ENCODE results near the gene OXA1L. TPM values are rescaled to one million over a fixed set of nuclear protein-coding genes. Genes with fewer than 3 reads are reported as not detected.
"Not testable (repeated sequence)": the region's sequence is repeated elsewhere in the genome, so short reads cannot be mapped to it uniquely, and the experiment has no call there.

The OXA1L gene
- polyA plus RNA-seq, 3 donors from 2014 or later = 27.9 to 48.5 (median 44.0) TPM

GRCh38 chr14:22747769-22748168 lies 18.7 kb upstream of the OXA1L start:
- H3K27me3 Mint-ChIP-seq (ENCODE audit: low read depth in 3 of 3) = peaks cover 2 to 3% (median 2%) of the 10 kb centered on the region in 3 donors
- no peak for DNase-seq
- no peak overlapping the region for H3K4me3 Mint-ChIP-seq
- H3K27ac Mint-ChIP-seq = no peak overlapping the region
- H3K36me3 Mint-ChIP-seq = no peaks in the 10 kb centered on the region
- H3K9me3 Mint-ChIP-seq = no peaks in the 10 kb centered on the region
- no peaks in the 10 kb centered on the region for H3K4me1 Mint-ChIP-seq

- no peaks in the 10 kb centered on the region for H3K9me3 Mint-ChIP-seq
- no peak overlapping the region for H3K4me3 Mint-ChIP-seq
- no peak overlapping the region for H3K27ac Mint-ChIP-seq
- H3K4me1 Mint-ChIP-seq = no peaks in the 10 kb centered on the region
- no peak for DNase-seq
- peaks cover 2 to 3% (median 2%) of the 10 kb centered on the region in 3 donors for H3K27me3 Mint-ChIP-seq (ENCODE audit: low read depth in 3 of 3)
- H3K36me3 Mint-ChIP-seq = no peaks in the 10 kb centered on the region
Observed at GRCh38 chr14:22748206-22748605, 18.3 kb upstream of the OXA1L start.

GRCh38 chr14:22748631-22749068 lies 17.8 kb upstream of the OXA1L start:
- Mint-ChIP-seq H3K4me1 (no peaks in the 10 kb centered on the region), H3K27ac (no peak overlapping the region), H3K4me3 (no peak overlapping the region), H3K36me3 (no peaks in the 10 kb centered on the region), H3K9me3 (no peaks in the 10 kb centered on the region), H3K27me3 (ENCODE audit: low read depth in 3 of 3) (peaks cover 2 to 3% (median 2%) of the 10 kb centered on the region in 3 donors)
- no peak for DNase-seq

GRCh38 chr14:22752422-22752821 lies 14.1 kb upstream of the OXA1L start:
- Mint-ChIP-seq H3K9me3 (peaks cover 0 to 1% (median 0%) of the 10 kb centered on the region in 6 donors), H3K36me3 (peaks cover 0 to 3% (median 0%) of the 10 kb centered on the region in 3 donors), H3K4me3 (no peak overlapping the region), H3K27ac (no peak overlapping the region), H3K4me1 (no peaks in the 10 kb centered on the region), H3K27me3 (ENCODE audit: low read depth in 3 of 3) (peaks cover 0 to 6% (median 4%) of the 10 kb centered on the region in 3 donors)
- DNase-seq = no peak

GRCh38 chr14:22753586-22753985 lies 12.9 kb upstream of the OXA1L start:
- no peaks in the 10 kb centered on the region for H3K4me1 Mint-ChIP-seq
- H3K27ac Mint-ChIP-seq = no peak overlapping the region
- peaks cover 0 to 4% (median 3%) of the 10 kb centered on the region in 3 donors for H3K27me3 Mint-ChIP-seq (ENCODE audit: low read depth in 3 of 3)
- peaks cover 0 to 1% (median 0%) of the 10 kb centered on the region in 6 donors for H3K9me3 Mint-ChIP-seq
- H3K36me3 Mint-ChIP-seq = peaks cover 0 to 3% (median 0%) of the 10 kb centered on the region in 3 donors
- no peak overlapping the region for H3K4me3 Mint-ChIP-seq
- DNase-seq = no peak

GRCh38 chr14:22757972-22758650 lies 8.4 kb upstream of the OXA1L start:
- H3K27ac Mint-ChIP-seq; H3K4me3 Mint-ChIP-seq; H3K4me1 Mint-ChIP-seq; H3K27me3 Mint-ChIP-seq (ENCODE audit: low read depth in 3 of 3); DNase-seq; H3K9me3 Mint-ChIP-seq: not testable (repeated sequence)
- H3K36me3 Mint-ChIP-seq = peaks cover 0 to 11% (median 6%) of the 10 kb centered on the region in 3 donors

GRCh38 chr14:22761734-22762133 lies 4.8 kb upstream of the OXA1L start:
- DNase-seq = no peak

GRCh38 chr14:22764382-22764781 lies 2.1 kb upstream of the OXA1L start:
- peaks cover 0 to 3% (median under 1%) of the 10 kb centered on the region in 6 donors for H3K9me3 Mint-ChIP-seq
- no peak overlapping the region for H3K4me3 Mint-ChIP-seq
- no peak for DNase-seq
- H3K27me3 Mint-ChIP-seq (ENCODE audit: low read depth in 3 of 3) = peaks cover 4 to 9% (median 9%) of the 10 kb centered on the region in 3 donors
- peaks cover 4 to 14% (median 8%) of the 10 kb centered on the region in 3 donors for H3K36me3 Mint-ChIP-seq
- peaks cover 29 to 41% of the 10 kb centered on the region in 2 donors for H3K4me1 Mint-ChIP-seq
- H3K27ac Mint-ChIP-seq = no peak overlapping the region

More at GRCh38 chr14:22761734-22762133, 4.8 kb upstream of the OXA1L start:
- Mint-ChIP-seq H3K27ac (no peak overlapping the region), H3K4me1 (peaks cover 11 to 16% of the 10 kb centered on the region in 2 donors), H3K36me3 (peaks cover 0 to 11% (median 6%) of the 10 kb centered on the region in 3 donors), H3K4me3 (no peak overlapping the region), H3K9me3 (peaks cover 0 to 4% (median under 1%) of the 10 kb centered on the region in 6 donors), H3K27me3 (ENCODE audit: low read depth in 3 of 3) (peaks cover 6 to 8% (median 6%) of the 10 kb centered on the region in 3 donors)

GRCh38 chr14:22767323-22767589 lies 768 bp downstream of the OXA1L start:
- Mint-ChIP-seq H3K4me1 (peaks cover 31 to 47% of the 10 kb centered on the region in 2 donors), H3K36me3 (peaks cover 16 to 34% (median 27%) of the 10 kb centered on the region in 3 donors), H3K4me3 (peak overlapping the region; percentile 90 to 98 (median 96)), H3K27me3 (ENCODE audit: low read depth in 3 of 3) (peaks cover 2 to 9% (median 8%) of the 10 kb centered on the region in 3 donors), H3K9me3 (no peaks in the 10 kb centered on the region), H3K27ac (peak overlapping the region; percentile 83 to 99 (median 98))
- no peak for DNase-seq

GRCh38 chr14:22768947-22769346 lies 2.5 kb downstream of the OXA1L start:
- Mint-ChIP-seq H3K27me3 (ENCODE audit: low read depth in 3 of 3) (peaks cover 2 to 9% (median 8%) of the 10 kb centered on the region in 3 donors), H3K9me3 (no peaks in the 10 kb centered on the region), H3K36me3 (peaks cover 16 to 34% (median 27%) of the 10 kb centered on the region in 3 donors), H3K27ac (no peak overlapping the region), H3K4me3 (no peak overlapping the region), H3K4me1 (peaks cover 31 to 47% of the 10 kb centered on the region in 2 donors)
- no peak for DNase-seq

GRCh38 chr14:22769369-22769768 lies 2.9 kb downstream of the OXA1L start:
- Mint-ChIP-seq H3K36me3 (peaks cover 16 to 34% (median 27%) of the 10 kb centered on the region in 3 donors), H3K4me1 (peaks cover 31 to 47% of the 10 kb centered on the region in 2 donors), H3K9me3 (no peaks in the 10 kb centered on the region), H3K27ac (peak overlapping the region in 1 of 6 donors; percentile 64), H3K27me3 (ENCODE audit: low read depth in 3 of 3) (peaks cover 2 to 8% (median 8%) of the 10 kb centered on the region in 3 donors), H3K4me3 (no peak overlapping the region)
- DNase-seq = no peak

- Mint-ChIP-seq H3K4me1 (peaks cover 26 to 39% of the 10 kb centered on the region in 2 donors), H3K27me3 (ENCODE audit: low read depth in 3 of 3) (peaks cover 4 to 8% (median 5%) of the 10 kb centered on the region in 3 donors), H3K4me3 (no peak overlapping the region), H3K27ac (peak overlapping the region in 1 of 6 donors; percentile 34), H3K36me3 (peaks cover 19 to 34% (median 27%) of the 10 kb centered on the region in 3 donors), H3K9me3 (no peaks in the 10 kb centered on the region)
- no peak for DNase-seq
Observed at GRCh38 chr14:22770481-22771187, 4.1 kb downstream of the OXA1L start.

GRCh38 chr14:22772725-22773124 lies 6.2 kb downstream of the OXA1L start:
- H3K9me3 Mint-ChIP-seq = no peaks in the 10 kb centered on the region
- no peak overlapping the region for H3K4me3 Mint-ChIP-seq
- H3K27me3 Mint-ChIP-seq (ENCODE audit: low read depth in 3 of 3) = peaks cover 0 to 2% (median 2%) of the 10 kb centered on the region in 3 donors
- no peak overlapping the region for H3K27ac Mint-ChIP-seq
- no peak for DNase-seq
- peaks cover 19 to 34% (median 27%) of the 10 kb centered on the region in 3 donors for H3K36me3 Mint-ChIP-seq
- H3K4me1 Mint-ChIP-seq = peaks cover 13 to 22% of the 10 kb centered on the region in 2 donors

Measured in immature natural killer cell (primary cell).